Stomach (tissue), 9 donors: Measurements from ENCODE around the gene ZCRB1. TPM values are rescaled to one million over a fixed set of nuclear protein-coding genes. Genes with fewer than 3 reads are reported as not detected.

Experiments used
- DNase-seq, 2 donors: peaks; one replicate each; pipeline versions ENCODE4 v3.0.0 to v3.0.0-alpha.2; 2013 to 2019
- H3K27ac ChIP-seq, 5 donors: fragments of 200-600 bp in 4 of 5; sonication (generic) in 4 of 5; one replicate each; pipeline ENCODE4 v1.5.1; 2013 to 2019; ENCODE audit warnings: mild to moderate bottlenecking in 1 of 5, moderate library complexity in 1 of 5
- H3K27me3 ChIP-seq, 3 donors: fragments of 200-600 bp; sonication (generic); one replicate each; pipeline ENCODE4 v1.5.1; 2017 to 2019; ENCODE audit warnings: mixed run types in 1 of 3
- H3K36me3 ChIP-seq, 4 donors: fragments of 200-600 bp; sonication (generic); 1 replicate in 3 of 4; 2 replicates in 1 of 4; pipeline ENCODE4 v1.5.1; 2016 to 2019
- H3K4me1 ChIP-seq, 4 donors: fragments of 200-600 bp; sonication (generic); one replicate each; pipeline ENCODE4 v1.5.1; 2016 to 2019
- H3K4me3 ChIP-seq, 4 donors: fragments of 200-600 bp; sonication (generic) in 3 of 4; one replicate each; pipeline ENCODE4 v1.5.1; 2016 to 2019; ENCODE audit warnings: mild to moderate bottlenecking in 1 of 4
- H3K9me3 ChIP-seq, 4 donors: fragments of 200-600 bp; sonication (generic); one replicate each; pipeline ENCODE4 v1.5.1; 2016 to 2019
- CTCF ChIP-seq, 7 experiments: fragments of 450-650 bp in 4 of 7; fragments of 200-600 bp in 3 of 7; sonication (generic) in 3 of 7; IDR thresholded peaks; one replicate each; pipeline ENCODE4 v1.5.1; 2016 to 2019; ENCODE audit warnings: antibody characterized with exemption in 7 of 7, control low read depth in 2 of 7, mild to moderate bottlenecking in 1 of 7
- EP300 ChIP-seq: sonication (generic); formaldehyde crosslinking; IDR thresholded peaks from one replicate; pipeline ENCODE4 v1.6.1; 2017; ENCODE audit warnings: antibody characterized with exemption
- POLR2A ChIP-seq, 4 donors: fragments of 450-650 bp; IDR thresholded peaks; one replicate each; pipeline ENCODE4 v1.6.1; 2016; ENCODE audit warnings: antibody characterized with exemption in 4 of 4, control low read depth in 2 of 4, mild to moderate bottlenecking in 1 of 4, moderate library complexity in 1 of 4
- POLR2AphosphoS5 ChIP-seq, 3 donors: sonication (generic); formaldehyde crosslinking; IDR thresholded peaks; one replicate each; pipeline ENCODE4 v1.6.1; 2016; ENCODE audit warnings: antibody characterized with exemption in 3 of 3
- WGBS, 5 donors: extraction: QIAGEN DNeasy Blood & Tissue Kit in 3 of 5; methylation state at CpG; one replicate each; pipeline versions ENCODE4 v1.1.5 to v1.1.7; 2013 to 2018; 5-methylcytosine and 5-hydroxymethylcytosine counted together
- intact Hi-C: fragments of 100-400 bp; cut with DNase I; formaldehyde crosslinking; loops from one replicate; pipeline ENCODE4 v1.15.1; 2023; ENCODE audit warnings: low total_unique reads
- polyA plus RNA-seq, 3 donors: library from polyadenylated mRNA; stranded (reverse); fragments of 200-250 nt; gene quantifications; one replicate each; pipeline ENCODE4 v1.2.3, GENCODE V29; 2013
- total RNA-seq, 5 donors: library from RNA; depleted of rRNA; stranded (reverse); fragments of >200 nt; gene quantifications; one replicate each; pipeline versions ENCODE4 v1.1.0 to v1.2.3, GENCODE V29; 2014 to 2016
- donor health status: healthy with polysubstance abuse.
- donor health status: Bipolar disorder and iron deficiency.
- donor health status: healthy.

Gene ZCRB1
- total and polyA plus RNA-seq, 8 donors: 0.58 to 97.5 (median 34.2) TPM

GRCh38 chr12:42370013-42370412 lies 44.1 kb upstream of the ZCRB1 start:
- H3K27me3 ChIP-seq: no peaks in the 10 kb centered on the region
- TF ChIP-seq EP300 (no peak), CTCF (IDR thresholded peaks at IDR 0.05) (no peak), POLR2A (IDR thresholded peaks at IDR 0.05) (no peak), POLR2AphosphoS5 (IDR thresholded peaks at IDR 0.05) (no peak)
- H3K27ac ChIP-seq: no peak overlapping the region
- WGBS, 5 donors: 76 to 84% (median 80%) methylated on average over 4 of the region's 4 CpGs
- intact Hi-C loops: no loop called here
- no peaks in the 10 kb centered on the region for H3K9me3 ChIP-seq
- DNase-seq: no peak
- no peak overlapping the region for H3K4me3 ChIP-seq
- H3K36me3 ChIP-seq: peaks cover 0 to 6% (median 3%) of the 10 kb centered on the region in 4 donors
- peaks cover 0 to 7% (median 0%) of the 10 kb centered on the region in 4 donors for H3K4me1 ChIP-seq

DNA sequence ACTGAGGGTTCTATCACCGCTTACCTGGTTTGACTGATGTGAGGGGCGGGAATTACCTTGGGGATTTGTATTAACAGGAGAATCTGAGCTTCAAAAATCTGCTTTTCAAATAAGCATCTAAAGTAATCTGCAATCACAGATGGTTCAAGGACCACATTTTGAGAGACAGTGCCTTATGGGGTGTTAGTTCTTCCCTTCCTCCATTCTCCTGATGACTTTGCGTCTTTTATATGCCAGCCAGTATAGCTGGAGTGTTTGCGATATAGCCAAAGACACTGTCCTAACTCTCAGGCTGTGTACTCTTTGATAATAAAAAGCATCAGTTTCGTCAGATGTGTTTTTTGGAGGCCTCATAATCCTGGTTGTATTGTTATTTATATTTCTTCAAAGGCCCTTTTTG lies 39.6 kb upstream of the ZCRB1 start:
- TF ChIP-seq EP300: no peak
- no peak for TF ChIP-seq CTCF (IDR thresholded peaks at IDR 0.05)
- TF ChIP-seq POLR2AphosphoS5 (IDR thresholded peaks at IDR 0.05): no peak
- TF ChIP-seq POLR2A (IDR thresholded peaks at IDR 0.05): no peak
- Histone ChIP-seq H3K9me3 (no peaks in the 10 kb centered on the region), H3K27ac (no peak overlapping the region), H3K4me3 (no peak overlapping the region), H3K27me3 (no peaks in the 10 kb centered on the region), H3K36me3 (no peaks in the 10 kb centered on the region), H3K4me1 (peaks cover 0 to 7% (median 0%) of the 10 kb centered on the region in 4 donors)
- intact Hi-C loops: no loop called here
- 94 to 96% (median 96%) methylated on average over 5 of the region's 5 CpGs for WGBS, 5 donors
- DNase-seq: no peak

GRCh38 chr12:42364692-42365091 lies 38.8 kb upstream of the ZCRB1 start:
- TF ChIP-seq CTCF (IDR thresholded peaks at IDR 0.05) (no peak), EP300 (no peak)
- Histone ChIP-seq H3K9me3 (no peaks in the 10 kb centered on the region), H3K4me1 (peaks cover 0 to 7% (median 0%) of the 10 kb centered on the region in 4 donors), H3K36me3 (no peaks in the 10 kb centered on the region), H3K27me3 (no peaks in the 10 kb centered on the region), H3K27ac (no peak overlapping the region), H3K4me3 (no peak overlapping the region)
- peak in 1 of 2 donors; percentile 16 for DNase-seq
- 37 to 68% (median 44%) methylated on average over 9 of the region's 9 CpGs for WGBS, 5 donors
- intact Hi-C loops: no loop called here

DNA sequence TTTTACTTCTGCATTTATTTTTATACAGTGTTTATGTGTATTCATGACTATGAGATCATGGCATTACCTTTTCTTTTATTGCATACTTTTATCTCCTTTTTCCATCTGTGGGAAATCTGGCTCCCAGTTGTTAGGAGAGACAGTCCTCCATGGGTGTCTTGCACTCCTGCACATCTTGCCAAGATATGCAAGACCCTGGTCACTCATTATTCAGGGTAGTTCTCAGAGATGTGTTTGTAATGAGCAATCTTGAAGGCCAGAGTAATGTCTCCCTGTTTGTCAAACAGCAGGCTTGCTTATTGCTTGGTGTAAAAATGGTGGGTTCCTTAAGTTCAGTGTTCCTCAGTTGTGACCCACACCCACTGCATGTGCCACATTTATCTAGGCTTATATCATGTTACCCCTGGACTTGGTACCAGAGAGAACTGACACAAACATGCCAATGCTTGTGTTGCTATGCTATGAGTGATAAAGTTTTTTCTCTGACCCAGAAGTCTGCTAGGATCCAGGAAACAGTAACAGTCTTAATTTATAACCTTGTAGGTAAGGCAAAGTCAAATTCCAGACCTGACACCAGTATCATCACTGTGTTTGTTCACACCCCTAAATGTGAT lies 36.9 kb upstream of the ZCRB1 start:
- no peak overlapping the region for H3K27ac ChIP-seq
- TF ChIP-seq POLR2AphosphoS5 (IDR thresholded peaks at IDR 0.05): no peak
- no peak for TF ChIP-seq CTCF (IDR thresholded peaks at IDR 0.05)
- TF ChIP-seq EP300: no peak
- TF ChIP-seq POLR2A (IDR thresholded peaks at IDR 0.05): no peak
- H3K4me1 ChIP-seq: peaks cover 0 to 7% (median 0%) of the 10 kb centered on the region in 4 donors
- no peak for DNase-seq
- intact Hi-C loops: no loop called here
- H3K27me3 ChIP-seq: no peaks in the 10 kb centered on the region
- H3K4me3 ChIP-seq: no peak overlapping the region
- H3K36me3 ChIP-seq: peaks cover 0 to 8% (median 0%) of the 10 kb centered on the region in 4 donors
- H3K9me3 ChIP-seq: no peaks in the 10 kb centered on the region
